ENCODE measurements around the gene WWOX.

DNA sequence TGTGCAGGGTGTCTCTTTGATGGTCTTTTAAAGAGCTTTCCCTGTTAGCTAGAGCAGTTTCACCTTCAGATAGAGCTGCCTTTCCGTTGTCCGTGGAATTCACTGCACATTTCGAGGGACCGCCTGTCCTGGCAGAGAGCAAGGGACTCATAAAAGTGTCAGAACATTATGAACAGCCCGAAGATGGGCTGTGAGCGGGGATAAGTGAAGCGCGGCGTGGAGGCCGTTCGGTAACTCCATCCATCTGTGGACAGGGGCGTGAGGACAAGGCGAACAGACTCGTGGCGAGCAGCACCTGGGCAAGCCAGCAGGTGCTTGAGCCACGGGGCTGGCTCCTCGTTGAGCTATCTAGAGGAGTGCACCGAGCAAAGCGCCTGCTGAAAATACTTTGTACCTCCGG, 1129.9 kb downstream of the WWOX start:
- TF ChIP-seq POLR2A (IDR thresholded peaks at IDR 0.05; ENCODE audit: extremely low read depth, insufficient read length) (no peak), MYC (IDR thresholded peaks at IDR 0.05; ENCODE audit: low read depth, low read length) (no peak)
- TF ChIP-seq, protein P1, sequence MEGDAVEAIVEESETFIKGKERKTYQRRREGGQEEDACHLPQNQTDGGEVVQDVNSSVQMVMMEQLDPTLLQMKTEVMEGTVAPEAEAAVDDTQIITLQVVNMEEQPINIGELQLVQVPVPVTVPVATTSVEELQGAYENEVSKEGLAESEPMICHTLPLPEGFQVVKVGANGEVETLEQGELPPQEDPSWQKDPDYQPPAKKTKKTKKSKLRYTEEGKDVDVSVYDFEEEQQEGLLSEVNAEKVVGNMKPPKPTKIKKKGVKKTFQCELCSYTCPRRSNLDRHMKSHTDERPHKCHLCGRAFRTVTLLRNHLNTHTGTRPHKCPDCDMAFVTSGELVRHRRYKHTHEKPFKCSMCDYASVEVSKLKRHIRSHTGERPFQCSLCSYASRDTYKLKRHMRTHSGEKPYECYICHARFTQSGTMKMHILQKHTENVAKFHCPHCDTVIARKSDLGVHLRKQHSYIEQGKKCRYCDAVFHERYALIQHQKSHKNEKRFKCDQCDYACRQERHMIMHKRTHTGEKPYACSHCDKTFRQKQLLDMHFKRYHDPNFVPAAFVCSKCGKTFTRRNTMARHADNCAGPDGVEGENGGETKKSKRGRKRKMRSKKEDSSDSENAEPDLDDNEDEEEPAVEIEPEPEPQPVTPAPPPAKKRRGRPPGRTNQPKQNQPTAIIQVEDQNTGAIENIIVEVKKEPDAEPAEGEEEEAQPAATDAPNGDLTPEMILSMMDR (IDR thresholded peaks at IDR 0.05; ENCODE audit: low read depth, low read length), result no peak

Measured in NB4 (cell line).